Testis (tissue), 2 donors: ENCODE data around the gene CA12.

Experiments
- POLR2A ChIP-seq: fragments of 450-650 bp; IDR thresholded peaks from one replicate; pipeline ENCODE4 v1.6.1; 2017; ENCODE audit warnings: antibody characterized with exemption, mild to moderate bottlenecking, moderate library complexity
- TF ChIP-seq, protein P1 (sequence below), 3 experiments: fragments of 450-650 bp in 2 of 3; fragments of 200-600 bp in 1 of 3; sonication (generic) in 1 of 3; IDR thresholded peaks; one replicate each; pipeline ENCODE4 v1.5.1; 2016 to 2019; ENCODE audit warnings: antibody characterized with exemption in 3 of 3, mild to moderate bottlenecking in 2 of 3, moderate library complexity in 1 of 3

DNA sequence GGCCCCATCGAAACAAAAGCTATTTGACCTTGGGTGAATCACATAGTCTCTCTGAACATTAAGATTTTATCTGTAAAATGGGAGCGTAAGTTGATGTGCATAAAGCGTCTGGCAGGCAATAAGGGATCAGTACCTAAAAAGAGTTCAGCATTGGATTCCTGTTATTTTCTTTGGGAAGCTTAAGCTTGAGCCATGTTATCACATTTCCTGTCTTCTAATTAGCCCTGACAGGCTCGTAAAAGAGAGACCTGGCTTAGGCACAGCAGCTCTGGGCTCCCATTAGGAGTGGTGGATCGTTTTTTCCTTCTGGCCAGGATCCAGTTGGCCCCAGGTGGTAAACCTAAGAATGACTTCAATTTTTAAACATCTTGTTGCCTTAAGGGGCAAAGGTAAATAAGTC, 26.0 kb upstream of the CA12 start:
- TF ChIP-seq, protein P1, sequence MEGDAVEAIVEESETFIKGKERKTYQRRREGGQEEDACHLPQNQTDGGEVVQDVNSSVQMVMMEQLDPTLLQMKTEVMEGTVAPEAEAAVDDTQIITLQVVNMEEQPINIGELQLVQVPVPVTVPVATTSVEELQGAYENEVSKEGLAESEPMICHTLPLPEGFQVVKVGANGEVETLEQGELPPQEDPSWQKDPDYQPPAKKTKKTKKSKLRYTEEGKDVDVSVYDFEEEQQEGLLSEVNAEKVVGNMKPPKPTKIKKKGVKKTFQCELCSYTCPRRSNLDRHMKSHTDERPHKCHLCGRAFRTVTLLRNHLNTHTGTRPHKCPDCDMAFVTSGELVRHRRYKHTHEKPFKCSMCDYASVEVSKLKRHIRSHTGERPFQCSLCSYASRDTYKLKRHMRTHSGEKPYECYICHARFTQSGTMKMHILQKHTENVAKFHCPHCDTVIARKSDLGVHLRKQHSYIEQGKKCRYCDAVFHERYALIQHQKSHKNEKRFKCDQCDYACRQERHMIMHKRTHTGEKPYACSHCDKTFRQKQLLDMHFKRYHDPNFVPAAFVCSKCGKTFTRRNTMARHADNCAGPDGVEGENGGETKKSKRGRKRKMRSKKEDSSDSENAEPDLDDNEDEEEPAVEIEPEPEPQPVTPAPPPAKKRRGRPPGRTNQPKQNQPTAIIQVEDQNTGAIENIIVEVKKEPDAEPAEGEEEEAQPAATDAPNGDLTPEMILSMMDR (IDR thresholded peaks at IDR 0.05) = no peak
- no peak for TF ChIP-seq POLR2A
